Measurements from ENCODE around the gene TBC1D16. TPM values are rescaled to one million over a fixed set of nuclear protein-coding genes. Genes with fewer than 3 reads are reported as not detected.

Gene TBC1D16
- polyA plus RNA-seq, 1 experiment: 9.0 TPM

DNA sequence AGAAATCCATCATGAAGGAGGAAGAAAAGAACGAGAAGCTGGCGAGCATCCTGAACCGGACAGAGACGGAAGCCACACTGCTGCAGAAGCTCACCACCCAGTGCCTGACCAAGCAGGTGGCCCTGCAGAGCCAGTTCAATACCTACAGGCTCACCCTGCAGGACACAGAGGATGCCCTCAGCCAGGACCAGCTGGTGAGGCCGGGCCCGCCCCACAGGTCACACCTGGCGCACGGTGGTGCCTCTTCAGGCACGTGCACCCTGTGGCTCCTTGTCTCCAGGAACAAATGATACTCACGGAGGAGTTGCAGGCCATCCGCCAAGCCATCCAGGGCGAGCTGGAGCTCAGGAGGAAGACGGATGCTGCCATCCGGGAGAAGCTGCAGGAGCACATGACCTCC, 45.9 kb upstream of the TBC1D16 start:
- ChIA-PET POLR2A (no interaction called here), CTCF (interaction anchor here (0.7 to 3.6 kb wide), 12 partner anchors 9 to 269 kb away, joined by 3 to 28 read pairs (median 6); partner anchors contain the start of gene GAA)
- TF ChIP-seq, protein P1, sequence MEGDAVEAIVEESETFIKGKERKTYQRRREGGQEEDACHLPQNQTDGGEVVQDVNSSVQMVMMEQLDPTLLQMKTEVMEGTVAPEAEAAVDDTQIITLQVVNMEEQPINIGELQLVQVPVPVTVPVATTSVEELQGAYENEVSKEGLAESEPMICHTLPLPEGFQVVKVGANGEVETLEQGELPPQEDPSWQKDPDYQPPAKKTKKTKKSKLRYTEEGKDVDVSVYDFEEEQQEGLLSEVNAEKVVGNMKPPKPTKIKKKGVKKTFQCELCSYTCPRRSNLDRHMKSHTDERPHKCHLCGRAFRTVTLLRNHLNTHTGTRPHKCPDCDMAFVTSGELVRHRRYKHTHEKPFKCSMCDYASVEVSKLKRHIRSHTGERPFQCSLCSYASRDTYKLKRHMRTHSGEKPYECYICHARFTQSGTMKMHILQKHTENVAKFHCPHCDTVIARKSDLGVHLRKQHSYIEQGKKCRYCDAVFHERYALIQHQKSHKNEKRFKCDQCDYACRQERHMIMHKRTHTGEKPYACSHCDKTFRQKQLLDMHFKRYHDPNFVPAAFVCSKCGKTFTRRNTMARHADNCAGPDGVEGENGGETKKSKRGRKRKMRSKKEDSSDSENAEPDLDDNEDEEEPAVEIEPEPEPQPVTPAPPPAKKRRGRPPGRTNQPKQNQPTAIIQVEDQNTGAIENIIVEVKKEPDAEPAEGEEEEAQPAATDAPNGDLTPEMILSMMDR (IDR thresholded peaks at IDR 0.05; ENCODE audit: insufficient read depth, low read depth, low read length): no peak
- DNase-seq (ENCODE audit: low read depth): no peak
- Histone ChIP-seq H3K27me3 (ENCODE audit: control insufficient read depth, insufficient read depth, low read length) (peaks cover 2% of the 10 kb centered on the region), H3K4me3 (ENCODE audit: low read depth, low read length) (no peak overlapping the region), H3K36me3 (ENCODE audit: control insufficient read depth, insufficient read depth, low read length) (no peaks in the 10 kb centered on the region)

DNA sequence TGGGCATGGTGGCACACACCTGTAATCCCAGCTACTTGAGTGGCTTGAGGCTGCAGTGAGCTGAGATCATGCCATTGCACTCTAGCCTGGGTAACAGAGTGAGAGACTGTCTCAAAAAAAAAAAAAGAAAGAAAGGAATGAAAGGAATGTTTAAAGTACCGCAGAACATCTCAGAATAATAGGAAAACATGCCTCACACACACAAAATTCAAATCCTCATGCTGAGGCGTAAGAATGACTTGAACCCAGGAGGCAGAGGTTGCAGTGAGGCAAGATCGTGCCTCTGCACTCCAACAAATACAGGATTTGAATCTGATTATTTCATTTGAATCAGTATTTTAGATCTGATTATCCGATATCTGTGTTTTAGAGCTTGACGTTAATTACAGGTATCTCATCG, 44.4 kb upstream of the TBC1D16 start:
- POLR2A ChIA-PET: no interaction called here
- DNase-seq (ENCODE audit: low read depth): no peak
- no peaks in the 10 kb centered on the region for H3K36me3 ChIP-seq (ENCODE audit: control insufficient read depth, insufficient read depth, low read length)
- TF ChIP-seq, protein P1 (IDR thresholded peaks at IDR 0.05; ENCODE audit: insufficient read depth, low read depth, low read length): no peak
- peaks cover 2% of the 10 kb centered on the region; the same call in 1 of the 2 replicates for H3K27me3 ChIP-seq (ENCODE audit: control insufficient read depth, insufficient read depth, low read length)
- CTCF ChIA-PET: interaction anchor here (2.3 to 3.6 kb wide), 2 partner anchors 21 to 74 kb away, joined by 11 to 16 read pairs; partner anchors contain the start of gene GAA
- no peak overlapping the region for H3K4me3 ChIP-seq (ENCODE audit: low read depth, low read length)

DNA sequence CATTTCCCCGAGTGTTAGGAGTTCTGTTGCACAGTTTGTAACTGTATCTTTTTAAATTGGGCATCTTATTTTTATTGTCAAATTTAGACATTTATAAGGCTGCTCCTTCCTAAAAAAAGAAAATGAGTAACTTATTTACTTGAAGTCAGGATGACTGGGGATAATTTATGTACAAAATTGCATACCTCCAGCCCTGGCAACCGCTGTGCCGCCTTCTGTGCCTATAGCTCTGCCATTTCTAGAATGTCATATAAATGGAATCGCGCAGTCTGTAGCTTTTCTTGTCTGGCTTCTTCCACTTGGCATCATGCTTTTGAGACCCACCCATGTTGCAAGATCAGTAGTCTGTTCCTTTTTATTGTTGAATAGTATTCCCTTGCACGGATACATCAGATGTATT, 36.7 kb upstream of the TBC1D16 start:
- no peaks in the 10 kb centered on the region for H3K27me3 ChIP-seq (ENCODE audit: control insufficient read depth, insufficient read depth, low read length)
- no peak overlapping the region for H3K4me3 ChIP-seq (ENCODE audit: low read depth, low read length)
- ChIA-PET CTCF (interaction anchor here (1.5 kb wide), 1 partner anchor 67 kb away, joined by 6 read pairs; no protein-coding TSS in a partner anchor), POLR2A (no interaction called here)
- no peaks in the 10 kb centered on the region for H3K36me3 ChIP-seq (ENCODE audit: control insufficient read depth, insufficient read depth, low read length)
- DNase-seq (ENCODE audit: low read depth): no peak
- TF ChIP-seq, protein P1 (IDR thresholded peaks at IDR 0.05; ENCODE audit: insufficient read depth, low read depth, low read length): no peak

DNA sequence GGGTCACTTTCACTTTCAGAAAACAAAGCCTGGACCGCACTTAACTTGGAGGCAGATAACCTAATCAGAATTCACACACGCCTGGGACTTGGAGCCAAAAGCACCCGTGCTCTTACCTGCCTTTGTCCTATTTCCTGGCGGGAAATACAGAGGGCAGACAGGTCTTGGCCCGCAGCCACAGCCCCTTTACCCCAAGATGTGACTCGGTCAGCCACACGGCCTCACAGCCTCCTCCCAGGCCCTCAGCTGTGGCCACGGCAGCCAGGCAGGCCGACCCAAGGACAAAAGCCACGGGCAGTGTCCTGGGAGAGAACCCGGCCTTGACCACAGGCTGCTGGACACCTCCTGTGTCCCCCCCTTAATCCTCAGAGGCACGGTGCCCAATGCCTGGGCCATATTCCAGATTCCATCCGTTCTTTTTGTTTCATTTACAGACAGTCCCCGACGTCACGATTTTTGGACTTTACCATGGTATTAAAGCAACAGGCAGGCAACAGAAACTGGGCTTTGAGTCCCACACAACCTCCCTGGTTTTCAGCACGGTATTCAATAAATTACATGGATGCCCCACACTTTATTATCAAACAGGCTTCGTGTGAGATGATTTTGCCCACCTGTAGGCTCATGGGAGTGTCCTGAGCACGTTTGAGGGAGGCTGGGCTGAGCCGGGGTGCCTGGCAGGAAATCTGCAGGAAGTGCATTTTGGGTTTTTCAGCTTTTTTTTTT, 35.6 kb upstream of the TBC1D16 start:
- ChIA-PET POLR2A (no interaction called here), CTCF (interaction anchor here (1.5 to 2.8 kb wide), 3 partner anchors 11 to 66 kb away, joined by 6 to 13 read pairs (median 7); partner anchors contain the start of gene GAA)
- no peak for DNase-seq (ENCODE audit: low read depth)
- Histone ChIP-seq H3K4me3 (ENCODE audit: low read depth, low read length) (no peak overlapping the region), H3K36me3 (ENCODE audit: control insufficient read depth, insufficient read depth, low read length) (no peaks in the 10 kb centered on the region), H3K27me3 (ENCODE audit: control insufficient read depth, insufficient read depth, low read length) (no peaks in the 10 kb centered on the region)
- TF ChIP-seq, protein P1 (IDR thresholded peaks at IDR 0.05; ENCODE audit: insufficient read depth, low read depth, low read length): no peak

DNA sequence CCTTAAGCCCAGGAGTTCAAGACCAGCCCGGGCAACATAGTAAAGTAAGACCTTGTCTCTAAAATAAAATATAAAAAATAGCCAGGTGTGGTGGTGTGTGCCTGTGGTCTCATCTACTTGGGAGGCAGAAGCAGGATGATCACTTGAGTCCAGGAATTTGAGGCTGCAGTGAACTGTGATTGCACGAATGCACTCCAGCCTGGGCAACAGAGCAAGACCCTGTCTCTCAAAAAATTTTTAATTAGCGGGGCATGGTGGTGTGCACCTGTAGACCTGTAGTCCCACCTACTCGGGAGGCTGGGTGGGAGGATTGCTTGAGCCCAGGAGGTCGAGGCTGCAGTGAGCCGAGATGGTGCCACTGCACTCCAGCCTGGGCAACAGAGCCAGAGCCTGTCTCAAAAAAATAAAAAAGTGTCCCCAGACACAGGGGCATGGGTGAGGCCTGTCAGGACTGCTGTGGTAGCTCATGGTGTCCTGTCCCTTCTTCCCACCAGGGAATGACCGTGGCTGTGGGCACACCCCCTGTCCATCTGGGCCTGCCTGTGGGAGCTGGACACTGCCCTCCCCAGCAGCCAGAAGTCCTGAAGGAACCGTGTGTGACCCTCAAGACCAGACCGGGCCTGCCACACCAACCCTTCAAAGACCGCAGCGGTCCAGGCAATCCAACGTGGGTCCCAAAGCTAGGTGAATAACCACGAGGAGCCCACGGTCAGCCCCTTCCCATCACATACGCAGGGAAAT, 34.9 kb upstream of the TBC1D16 start:
- no peaks in the 10 kb centered on the region for H3K27me3 ChIP-seq (ENCODE audit: control insufficient read depth, insufficient read depth, low read length)
- H3K4me3 ChIP-seq (ENCODE audit: low read depth, low read length): no peak overlapping the region
- POLR2A ChIA-PET: no interaction called here
- TF ChIP-seq, protein P1 (IDR thresholded peaks at IDR 0.05; ENCODE audit: insufficient read depth, low read depth, low read length): no peak
- DNase-seq (ENCODE audit: low read depth): no peak
- CTCF ChIA-PET: interaction anchor here (1.8 to 2.8 kb wide), 2 partner anchors 12 to 31 kb away, joined by 7 to 13 read pairs; partner anchors contain the start of gene GAA
- no peaks in the 10 kb centered on the region for H3K36me3 ChIP-seq (ENCODE audit: control insufficient read depth, insufficient read depth, low read length)
